Right ventricle myocardium inferior (tissue), 1 donor: ENCODE results near the gene SMAP1. TPM values are rescaled to one million over a fixed set of nuclear protein-coding genes. Genes with fewer than 3 reads are reported as not detected.
"Not testable (repeated sequence)": the region's sequence is repeated elsewhere in the genome, so short reads cannot be mapped to it uniquely, and the experiment has no call there.

ENCODE experiments used
- ATAC-seq: fragments of 200-7000 bp; cut with Tn5 transposase; one replicate; pipeline ENCODE4 v1.9.1; 2020; ENCODE audit warnings: mild to moderate bottlenecking, moderate library complexity
- DNase-seq: peaks from one replicate; pipeline ENCODE4 v3.0.0; 2021; ENCODE audit errors: missing footprints
- intact Hi-C: fragments of 100-400 bp; cut with DNase I; formaldehyde crosslinking; loops from one replicate; pipeline ENCODE4 v1.11.0; 2022
- total RNA-seq: library from RNA; stranded (reverse); fragmentation: NEBNext Ultra II Directional; extraction: Animal tissue kit (Norgen Biotek cat#: 25700); gene quantifications from one replicate; pipeline ENCODE4 v1.2.1, GENCODE V29; 2021
- donor health status: DM: no; HTN: yes; CAD: no; lungs with severe emphysema.

Gene SMAP1
- total RNA-seq, 1 donor from 2014 or later: 27.3 TPM

DNA sequence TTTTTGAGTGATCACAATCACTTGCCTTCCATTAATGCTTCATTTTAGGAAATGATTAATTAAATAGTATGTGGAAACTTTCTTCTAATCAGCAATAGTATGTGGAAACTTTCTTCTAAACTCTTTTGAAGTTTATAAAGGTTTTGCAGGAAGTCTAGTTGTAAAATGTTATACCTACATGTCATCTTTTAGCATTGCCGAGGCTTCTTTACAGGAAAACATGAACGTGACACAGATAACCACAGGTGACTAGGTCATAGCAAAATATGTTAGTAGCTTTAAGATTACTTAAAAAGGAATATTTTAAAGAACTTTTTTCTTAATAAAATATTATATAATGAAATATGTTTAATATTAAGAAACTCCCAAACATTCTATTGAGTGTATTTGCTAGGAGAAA lies 56.8 kb downstream of the SMAP1 start:
- intact Hi-C loops: no loop called here
- no peak for ATAC-seq
- DNase-seq: no peak

- intact Hi-C loops: no loop called here
- DNase-seq (no peak), ATAC-seq (no peak)
Observed at GRCh38 chr6:70725817-70726415, 58.2 kb downstream of the SMAP1 start.

DNA sequence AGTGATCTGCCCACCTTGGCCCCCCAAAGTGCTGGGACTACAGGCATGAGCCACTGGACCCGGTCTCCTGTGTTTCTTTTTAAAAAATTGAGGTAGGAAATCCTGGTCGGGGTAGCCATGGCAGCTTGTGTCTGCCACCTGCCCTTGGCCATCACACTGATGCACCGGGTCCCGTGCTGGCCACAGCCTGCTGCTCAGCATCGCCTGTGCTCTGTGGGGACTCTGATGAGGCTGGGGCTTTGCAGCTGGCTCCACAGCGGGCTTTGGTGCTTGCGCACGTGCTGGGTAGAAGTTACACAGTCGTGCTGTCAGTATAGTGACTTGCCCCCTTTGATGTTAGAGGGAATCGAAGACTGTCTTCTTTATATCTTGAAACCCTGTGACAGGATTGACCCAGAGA lies 66.7 kb downstream of the SMAP1 start:
- intact Hi-C loops: no loop called here
- DNase-seq: no peak
- no peak for ATAC-seq

- intact Hi-C loops: no loop called here
- DNase-seq: no peak
- ATAC-seq: no peak
Observed at GRCh38 chr6:70734979-70735378, 67.3 kb downstream of the SMAP1 start.

DNA sequence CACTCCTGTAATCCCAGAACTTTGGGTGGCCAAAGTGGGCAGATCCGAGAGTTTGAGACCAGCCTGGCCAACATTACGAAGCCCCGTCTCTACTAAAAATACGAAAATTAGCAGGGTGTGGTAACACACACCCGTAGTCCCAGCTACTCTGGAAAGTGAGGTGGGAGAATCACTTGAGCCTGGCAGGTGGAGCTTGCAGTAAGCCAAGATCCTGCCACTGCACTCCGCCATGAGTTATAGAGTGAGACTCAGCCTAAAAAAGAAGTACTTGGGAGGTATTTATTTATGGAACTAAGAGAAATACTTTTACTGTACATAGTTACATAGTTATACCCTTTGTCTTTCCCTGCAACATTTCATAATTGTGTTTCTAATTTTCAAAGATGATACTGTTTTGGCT lies 67.8 kb downstream of the SMAP1 start:
- no peak for DNase-seq
- intact Hi-C loops: no loop called here
- no peak for ATAC-seq

DNA sequence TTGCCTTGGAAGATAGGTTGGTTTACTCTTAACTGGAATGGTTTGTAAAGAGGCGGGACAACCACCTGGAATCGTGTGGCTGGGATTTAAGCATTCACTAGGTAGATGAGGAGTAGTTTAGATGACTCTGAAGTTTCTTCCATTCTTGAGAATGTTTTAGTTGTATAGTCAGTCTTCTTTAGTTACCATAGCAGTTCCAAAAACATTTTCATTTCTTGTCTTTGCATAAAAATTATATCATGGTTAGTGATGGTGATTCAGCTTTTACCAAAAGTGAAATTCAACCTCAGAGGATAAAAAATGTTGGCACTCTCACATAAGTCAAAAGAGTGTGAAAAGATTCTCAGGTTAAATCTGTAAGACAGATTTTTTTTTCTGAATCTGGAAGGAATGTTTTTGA lies 70.3 kb downstream of the SMAP1 start:
- intact Hi-C loops: no loop called here
- no peak for DNase-seq
- ATAC-seq: no peak

GRCh38 chr6:70739534-70739933 lies 71.9 kb downstream of the SMAP1 start:
- ATAC-seq (no peak), DNase-seq (no peak)
- intact Hi-C loops: no loop called here

- intact Hi-C loops, ATAC-seq, DNase-seq: not testable (repeated sequence)
Observed at GRCh38 chr6:70740746-70741145, 73.1 kb downstream of the SMAP1 start.

DNA sequence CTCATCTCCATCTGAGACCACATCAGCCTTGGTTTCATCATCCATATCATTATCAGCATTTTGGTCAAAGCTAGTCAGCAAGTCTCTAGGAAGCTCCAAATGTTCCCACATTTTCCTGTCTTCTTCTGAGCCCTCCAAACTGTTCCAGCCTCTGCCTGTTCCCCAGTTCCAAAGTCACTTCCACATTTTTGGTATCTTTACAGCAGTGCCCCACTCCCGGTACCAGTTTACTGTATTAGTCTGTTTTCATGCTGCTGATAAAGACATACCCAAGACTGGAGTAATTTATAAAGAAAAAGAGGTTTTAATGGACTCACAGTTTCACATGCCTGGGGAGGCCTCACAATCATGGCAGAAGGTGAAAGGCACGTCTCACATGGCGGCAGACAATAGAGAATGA lies 74.8 kb downstream of the SMAP1 start:
- ATAC-seq, intact Hi-C loops: not testable (repeated sequence)

GRCh38 chr6:70753870-70754380 lies 86.2 kb downstream of the SMAP1 start:
- DNase-seq: no peak
- intact Hi-C loops: no loop called here
- no peak for ATAC-seq

More for the DNA sequence above, 74.8 kb downstream of the SMAP1 start:
- not testable (repeated sequence) for DNase-seq

- intact Hi-C loops: no loop called here
- DNase-seq: no peak
- ATAC-seq: no peak
Observed at GRCh38 chr6:70758883-70759282, 91.2 kb downstream of the SMAP1 start.

DNA sequence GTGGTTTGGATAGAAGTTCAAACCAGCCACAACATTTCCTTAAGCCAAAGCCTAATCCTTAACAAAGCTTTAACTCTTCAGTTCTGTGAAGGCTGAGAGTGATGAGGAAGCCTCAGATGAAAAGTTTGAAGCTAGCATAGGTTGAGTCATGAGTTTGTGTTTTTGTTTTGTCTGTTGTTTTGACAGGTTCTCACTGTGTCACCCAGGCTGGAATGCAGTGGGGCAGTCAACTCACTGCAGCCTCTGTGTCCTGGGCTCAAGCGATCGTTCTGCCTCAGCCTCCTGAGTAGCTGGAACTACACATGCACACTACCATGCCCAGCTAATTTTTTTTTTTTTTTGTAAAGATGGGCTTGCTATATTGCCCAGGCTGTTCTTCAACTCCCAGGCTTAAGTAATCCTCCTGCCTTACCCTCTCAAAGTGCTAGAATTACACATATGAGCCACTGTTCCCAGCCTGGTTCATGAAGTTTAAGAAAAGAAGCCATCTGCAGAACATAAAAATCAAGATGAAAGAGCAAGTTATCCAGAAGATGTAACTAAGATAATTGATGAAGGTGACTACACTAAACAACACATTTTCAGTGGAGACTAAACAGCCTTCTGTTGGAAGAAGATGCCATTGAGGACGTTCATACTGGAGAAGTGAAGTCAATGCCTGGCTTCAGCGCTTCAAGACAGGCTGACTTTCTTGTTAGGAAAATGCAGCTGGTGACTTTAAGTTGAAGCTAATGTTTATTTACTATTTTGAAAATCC lies 96.2 kb downstream of the SMAP1 start:
- intact Hi-C loops: no loop called here
- ATAC-seq (no peak), DNase-seq (no peak)

GRCh38 chr6:70764706-70765105 lies 97.0 kb downstream of the SMAP1 start:
- intact Hi-C loops: no loop called here
- DNase-seq (no peak), ATAC-seq (no peak)

GRCh38 chr6:70771351-70771750 lies 103.7 kb downstream of the SMAP1 start:
- ATAC-seq, intact Hi-C loops, DNase-seq: not testable (repeated sequence)

DNA sequence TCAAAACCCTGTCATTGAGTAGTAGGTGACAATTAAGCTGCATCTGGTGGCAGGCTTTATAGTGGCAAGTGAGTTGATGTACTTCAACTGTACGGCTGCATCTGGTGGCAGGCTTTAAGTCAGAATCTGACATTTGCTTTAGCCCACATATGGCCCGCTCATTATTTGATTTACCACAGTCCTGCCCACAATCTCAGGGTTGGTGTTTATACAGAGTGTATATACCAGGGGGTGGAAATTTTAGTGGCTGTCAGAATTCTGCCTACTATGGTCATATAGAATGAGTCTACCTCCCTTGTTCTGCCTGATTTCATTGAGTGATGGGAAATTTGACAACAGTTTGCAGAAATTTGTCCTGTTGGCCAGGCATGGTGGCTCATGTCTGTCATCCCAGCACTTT lies 112.3 kb downstream of the SMAP1 start:
- intact Hi-C loops: no loop called here
- DNase-seq (no peak), ATAC-seq (no peak)

GRCh38 chr6:70790483-70791224 lies 123.0 kb downstream of the SMAP1 start:
- no peak for DNase-seq
- no peak for ATAC-seq
- intact Hi-C loops: no loop called here

GRCh38 chr6:70797625-70798024 lies 129.9 kb downstream of the SMAP1 start:
- no peak for DNase-seq
- no peak for ATAC-seq
- intact Hi-C loops: no loop called here

DNA sequence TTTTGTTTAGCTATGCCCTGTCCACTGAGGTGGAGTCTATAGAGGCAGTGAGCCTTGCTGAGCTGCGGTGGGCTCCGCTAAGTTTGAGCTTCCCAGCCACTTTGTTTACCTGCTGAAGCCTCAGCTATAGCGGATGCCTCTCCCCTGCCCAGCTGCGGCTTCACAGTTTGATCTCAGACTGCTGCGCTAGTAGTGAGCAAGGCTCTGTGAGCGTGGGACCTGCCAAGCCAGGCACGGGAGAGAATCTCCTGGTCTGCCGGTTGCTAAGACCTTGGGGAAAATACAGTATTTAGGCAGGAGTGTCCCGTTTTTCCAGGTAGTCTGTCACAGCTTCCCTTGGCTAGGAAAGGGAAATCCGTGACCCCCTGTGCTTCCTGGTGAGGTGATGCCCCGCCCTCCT lies 138.4 kb downstream of the SMAP1 start:
- intact Hi-C loops: no loop called here
- ATAC-seq: no peak
- DNase-seq: no peak

- intact Hi-C loops: no loop called here
- no peak for DNase-seq
- no peak for ATAC-seq
Observed at GRCh38 chr6:70811788-70812187, 144.1 kb downstream of the SMAP1 start.

GRCh38 chr6:70813885-70814284 lies 146.2 kb downstream of the SMAP1 start:
- no peak for ATAC-seq
- intact Hi-C loops: no loop called here
- no peak for DNase-seq
